HG03097 (cell line): Measurements from ENCODE around the gene CXCR6.
"Not testable (repeated sequence)": the region's sequence is repeated elsewhere in the genome, so short reads cannot be mapped to it uniquely, and the experiment has no call there.

ENCODE experiments used
- ATAC-seq: cut with Tn5 transposase; IDR thresholded peaks from one replicate; pipeline ENCODE4 v1.9.1; 2021; ENCODE audit not compliant: unreplicated experiment, low FRiP score

The CXCR6 gene

DNA sequence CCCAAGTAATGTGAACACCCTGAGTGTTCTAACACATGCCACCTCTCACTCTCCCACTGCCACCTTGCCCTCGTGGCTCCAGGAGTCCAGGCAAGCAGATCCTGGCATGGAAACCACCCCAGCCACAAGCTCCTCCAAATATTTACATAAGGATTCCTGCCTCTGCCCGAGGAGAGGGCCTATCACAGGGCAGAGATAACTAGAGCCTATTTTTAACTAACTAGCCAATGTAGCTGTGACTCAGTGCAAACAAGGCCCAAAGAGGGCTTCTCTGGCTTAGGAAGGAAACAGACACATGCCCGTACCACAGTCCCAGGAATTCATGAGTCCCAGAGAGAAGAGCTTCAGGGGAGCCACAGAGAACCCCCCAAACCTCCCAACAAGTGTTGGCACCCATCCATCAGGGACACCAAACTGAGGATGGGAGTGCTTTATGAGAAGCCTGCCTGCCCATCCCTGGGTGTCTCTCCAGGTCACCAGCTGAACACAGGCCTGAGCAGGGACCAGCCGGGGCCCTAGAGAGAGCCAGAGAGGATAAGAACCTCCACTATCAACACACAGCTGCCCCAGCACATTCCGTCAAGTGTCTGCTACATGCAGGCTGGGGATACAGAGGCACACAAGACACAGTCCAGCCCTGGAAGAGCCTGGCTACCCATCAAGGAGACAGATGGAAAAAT is 43.2 kb downstream of the CXCR6 start:
- ATAC-seq, result no peak

DNA sequence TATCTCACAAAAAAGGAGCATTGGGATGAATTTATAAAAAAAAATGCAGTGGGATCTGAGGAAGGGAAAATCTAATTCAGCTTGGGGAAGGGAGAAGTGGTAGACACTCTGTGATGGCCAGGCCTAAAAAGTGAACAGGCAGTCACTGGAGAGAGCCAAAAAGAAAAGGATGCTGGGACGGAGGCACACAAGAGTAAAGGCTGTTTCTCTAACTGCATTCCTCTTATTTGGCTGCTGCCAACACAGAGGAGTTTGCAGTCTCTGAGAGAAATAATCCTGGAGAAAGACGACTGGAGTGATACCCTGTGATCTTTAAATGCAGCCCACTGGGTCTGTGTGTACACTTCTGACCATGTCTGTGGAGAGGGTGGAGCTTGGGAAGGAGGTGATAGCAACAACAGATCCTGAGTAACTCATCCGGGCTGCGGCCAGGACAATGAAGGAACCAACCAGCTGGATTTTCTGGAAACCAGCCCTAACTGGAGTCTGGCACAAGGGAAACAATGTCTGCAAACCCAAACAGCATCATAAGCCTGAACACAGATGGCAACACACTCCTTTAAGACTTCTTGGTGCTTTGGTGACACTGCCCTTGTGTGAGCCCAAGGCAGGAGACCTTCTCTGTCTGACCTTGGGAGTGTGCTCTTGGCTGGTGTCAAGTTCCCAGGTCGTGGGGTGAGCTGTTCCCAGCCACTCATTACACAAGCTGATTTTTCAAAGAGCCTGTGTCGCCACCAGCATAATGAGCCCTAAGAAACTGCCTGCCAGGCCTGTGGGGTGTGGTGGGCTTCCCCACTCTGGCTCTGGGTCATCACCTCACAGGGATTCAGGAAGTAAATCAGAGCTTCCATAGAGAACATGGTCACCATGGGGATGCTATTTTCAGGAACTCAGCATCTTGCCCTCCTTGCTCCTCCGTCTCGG is 44.4 kb downstream of the CXCR6 start:
- no peak for ATAC-seq

DNA sequence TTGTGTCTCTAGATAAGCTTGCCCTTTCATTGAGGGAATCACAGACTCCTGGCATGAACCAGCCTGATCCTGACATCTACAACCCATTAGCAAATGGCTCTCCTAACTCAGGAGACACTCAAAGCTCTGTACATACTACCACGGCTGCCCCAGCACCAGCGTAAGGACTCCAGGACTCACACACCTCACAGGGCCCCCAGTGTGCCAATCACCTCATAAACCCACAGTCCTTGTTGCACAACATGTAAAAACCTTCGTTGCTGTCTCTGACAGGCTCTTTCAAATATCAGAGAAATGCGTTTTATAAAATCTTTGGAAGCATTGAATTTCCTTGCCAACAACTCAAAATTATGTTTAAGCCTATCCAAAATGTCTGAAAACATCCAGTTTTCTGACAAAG is 45.1 kb downstream of the CXCR6 start:
- ATAC-seq, result no peak

DNA sequence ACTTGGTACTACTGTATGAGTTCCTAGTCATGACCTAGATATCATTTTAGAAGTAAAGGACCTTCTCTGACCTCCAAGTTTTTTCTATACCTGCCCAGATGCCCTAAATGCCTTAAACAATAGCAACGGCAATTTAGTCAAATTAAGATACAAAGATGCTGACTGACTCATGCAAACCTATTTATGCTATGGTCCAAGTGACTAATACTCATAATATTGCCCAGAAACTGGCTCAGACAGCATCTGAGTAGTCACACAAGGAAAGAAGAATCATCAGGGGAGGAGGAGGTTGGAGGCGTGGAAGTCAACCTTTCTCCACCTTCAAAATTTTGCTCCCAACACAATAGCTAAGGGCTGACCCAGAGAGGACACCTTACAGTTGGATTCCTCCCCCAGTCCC is 45.5 kb downstream of the CXCR6 start:
- no peak for ATAC-seq

DNA sequence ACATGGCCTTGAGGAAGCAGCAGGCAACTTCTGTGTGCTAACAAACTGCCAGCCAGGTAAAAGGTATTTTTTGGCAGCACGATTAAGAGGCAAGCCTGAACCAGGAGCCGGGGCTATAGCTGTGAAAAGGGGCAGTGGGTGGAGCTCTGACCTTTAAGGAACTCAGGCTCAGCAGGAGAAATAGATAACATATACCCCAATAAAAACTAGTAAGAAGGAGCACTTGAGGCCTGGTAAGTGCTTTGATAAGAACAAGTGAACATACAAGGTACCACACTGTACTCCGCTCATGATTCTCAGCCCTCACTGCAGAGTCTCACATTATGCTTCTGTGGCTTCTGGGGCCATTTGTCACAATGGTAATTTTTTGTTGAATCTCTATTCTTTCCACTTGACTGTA is 46.9 kb downstream of the CXCR6 start:
- ATAC-seq, result no peak

DNA sequence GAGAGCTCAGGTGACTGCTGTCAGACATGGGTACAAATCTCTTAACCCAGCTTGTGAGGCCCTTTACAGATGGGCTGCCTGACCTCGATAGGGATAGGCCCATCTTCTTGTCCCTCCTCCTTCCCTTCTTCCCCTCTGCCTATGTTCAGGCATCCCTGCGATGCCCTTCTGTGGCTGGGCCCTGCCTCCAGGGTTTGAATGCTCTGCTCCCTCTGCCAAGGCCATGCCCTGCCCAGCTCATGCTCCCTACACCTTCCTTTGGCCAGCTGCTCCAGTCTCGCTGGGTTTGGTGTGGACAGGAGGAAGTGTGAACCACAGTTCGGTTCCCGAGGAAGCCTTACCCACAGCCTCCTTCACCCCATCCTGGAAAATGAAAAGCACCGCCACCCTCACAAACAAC is 48.1 kb downstream of the CXCR6 start:
- no peak for ATAC-seq

DNA sequence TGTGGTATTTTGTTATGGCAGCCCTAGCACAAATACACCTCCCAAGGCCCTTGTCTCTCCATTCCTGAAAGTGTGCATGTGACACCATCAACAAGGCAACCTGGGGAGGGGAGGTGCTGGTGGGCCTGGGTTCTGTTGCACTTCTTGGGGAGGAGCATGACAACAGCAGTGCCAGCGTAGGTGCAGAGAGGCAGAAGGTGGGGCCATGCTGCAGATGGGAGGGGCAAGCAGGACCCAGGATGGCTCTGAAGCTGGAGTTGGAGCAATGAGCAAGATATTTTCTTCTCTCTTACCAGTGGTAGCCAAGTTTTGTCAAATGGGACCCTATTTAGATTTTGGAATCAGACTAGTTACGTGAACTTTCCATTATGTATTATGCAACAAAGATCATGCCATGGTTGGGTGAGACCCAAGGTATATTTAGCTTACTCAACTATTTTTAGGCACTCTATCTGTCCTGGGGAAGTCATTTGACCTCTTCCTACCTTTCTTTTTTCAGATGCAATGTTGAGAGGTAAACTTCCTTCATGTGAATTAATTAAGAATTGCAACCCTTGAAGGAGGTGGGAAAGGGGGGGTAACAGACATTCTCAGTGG is 49.0 kb downstream of the CXCR6 start:
- ATAC-seq, result no peak

DNA sequence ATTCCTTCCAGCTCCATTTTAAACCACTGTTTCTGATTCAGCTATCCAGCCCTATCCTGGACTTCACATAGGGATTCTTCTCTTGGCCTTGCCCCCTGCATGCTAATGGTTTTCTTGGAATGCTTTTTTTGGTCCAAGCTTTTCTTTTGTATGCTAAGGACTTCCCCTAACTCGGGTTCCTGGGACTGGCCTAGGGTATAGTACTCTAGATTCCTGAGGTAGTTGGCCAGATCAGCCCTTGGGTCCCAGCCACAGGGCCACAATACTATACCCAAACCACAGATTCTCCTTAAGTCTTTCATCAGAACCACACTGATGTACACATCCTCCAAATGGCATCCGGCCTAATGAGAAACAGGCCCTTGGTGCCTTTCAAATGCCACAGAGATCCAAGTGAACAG is 49.6 kb downstream of the CXCR6 start:
- ATAC-seq, result no peak

DNA sequence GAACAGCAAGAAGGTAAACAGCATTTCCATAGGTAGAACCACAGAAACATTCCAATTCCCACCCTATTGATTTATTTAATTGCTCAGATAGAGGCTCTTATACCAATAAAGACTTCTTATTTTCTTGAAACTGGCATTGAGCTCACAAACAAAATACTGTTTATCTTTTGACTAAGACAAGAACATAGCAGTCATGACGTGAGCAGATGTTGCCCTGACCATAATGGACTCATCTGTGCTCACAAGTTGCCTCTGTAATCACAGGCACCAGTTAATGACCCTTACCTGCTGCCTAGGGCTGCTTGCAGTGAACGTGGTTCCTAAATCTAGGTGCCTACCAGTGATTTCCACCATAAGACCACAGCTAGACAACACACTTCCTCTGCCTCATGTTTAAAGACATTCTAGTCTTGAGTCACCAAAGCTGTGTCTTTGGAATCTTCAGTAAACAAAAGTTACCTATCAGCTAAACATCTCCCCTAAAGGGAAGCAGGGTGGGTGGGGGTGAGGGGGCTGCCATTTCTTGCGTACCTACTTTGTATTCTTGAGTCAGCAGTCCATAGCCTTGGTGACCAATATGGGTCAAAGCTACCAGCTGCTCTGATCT is 50.3 kb downstream of the CXCR6 start:
- ATAC-seq, result no peak

DNA sequence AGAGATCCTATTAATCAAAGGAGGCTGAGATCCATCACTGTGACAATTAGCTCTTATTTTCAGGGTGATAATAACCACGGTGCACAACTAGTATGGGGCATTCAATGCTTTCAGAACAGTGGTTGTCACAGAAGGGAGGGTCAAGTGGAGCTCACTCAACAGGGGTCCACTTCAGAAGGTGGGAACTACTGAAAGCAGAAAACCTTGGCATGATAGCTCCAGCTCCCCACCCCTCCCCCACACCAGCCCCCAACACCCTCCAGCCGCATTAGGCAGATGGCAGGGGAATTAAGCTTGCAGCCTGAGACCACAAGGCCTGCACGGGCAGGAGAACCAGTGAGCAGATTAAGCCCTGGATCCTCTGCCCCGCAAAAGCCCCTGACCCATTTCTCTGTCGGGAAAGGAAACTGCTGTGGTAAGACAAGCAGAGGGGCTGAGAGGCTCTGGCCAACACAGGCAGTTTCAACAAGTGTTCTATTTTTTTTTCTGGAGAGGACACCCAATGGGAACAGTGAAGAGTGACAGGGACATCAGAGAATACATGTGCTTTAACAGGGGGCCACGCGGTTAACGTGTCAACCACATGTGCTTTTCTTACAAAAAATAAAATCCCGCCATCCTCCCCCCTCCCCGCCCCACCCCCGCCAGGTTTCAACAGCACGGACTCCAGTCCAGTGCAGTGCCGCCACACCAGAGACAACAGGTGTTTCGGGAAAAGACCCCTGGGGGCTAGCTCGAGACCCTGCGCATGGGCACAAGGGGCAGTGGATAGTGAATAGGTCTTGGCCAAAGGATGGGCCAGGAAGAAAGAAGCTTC is 51.4 kb downstream of the CXCR6 start:
- ATAC-seq, result no peak

DNA sequence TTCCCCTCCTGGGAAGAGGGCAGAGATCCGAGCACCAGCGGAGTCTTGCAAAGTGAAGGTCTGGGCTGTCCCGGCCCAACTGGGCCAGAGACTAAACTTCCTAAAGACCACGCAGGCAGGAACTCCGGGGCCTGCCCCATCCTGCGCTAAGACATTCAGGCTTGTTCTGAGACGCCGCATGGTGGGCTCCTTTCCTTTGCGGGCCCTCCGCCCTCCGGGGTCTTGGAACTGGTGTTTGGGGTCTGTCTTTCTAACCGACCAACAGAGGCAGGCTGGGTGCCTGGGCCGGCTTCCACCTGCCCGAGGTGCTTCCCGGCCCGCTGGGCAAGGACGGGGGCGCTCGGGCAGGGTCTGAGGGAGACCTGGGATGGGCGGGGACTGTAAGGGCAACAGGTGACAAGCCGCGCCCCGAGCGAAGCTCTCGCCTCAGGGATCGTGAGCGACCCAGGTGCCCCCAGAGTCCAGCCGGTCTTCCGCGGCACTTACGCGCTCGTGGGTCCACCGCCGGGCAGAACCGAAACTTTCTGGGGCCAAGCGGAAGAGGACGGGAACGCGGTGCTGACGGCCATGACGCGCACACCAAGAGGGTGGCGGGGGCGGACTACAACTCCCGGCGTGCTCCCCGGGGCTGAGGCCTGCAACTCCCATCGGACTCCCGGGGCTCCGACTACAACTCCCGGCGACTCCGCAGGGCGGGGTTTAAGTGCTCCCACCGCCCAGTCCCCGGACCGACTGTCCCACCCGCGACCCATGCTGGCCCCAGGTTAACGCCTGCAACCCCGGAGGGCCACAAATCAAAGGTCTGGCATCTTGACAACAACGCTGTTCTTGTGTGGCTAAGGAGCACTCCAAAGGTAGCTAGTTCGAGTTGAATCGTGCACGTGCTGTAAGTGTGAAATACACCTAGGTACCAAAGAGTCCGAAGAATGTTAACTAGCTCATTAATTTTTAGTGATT is 52.2 kb downstream of the CXCR6 start, which contains the start of gene FYCO1:
FYCO1 (minus strand) TSS at position 589 of the 957 bp plus-strand sequence. CDS start 10,914 bp downstream, outside the sequence.
- ATAC-seq, result peak; percentile 88

- ATAC-seq, result not testable (repeated sequence)
Observed at GRCh38 chr3:45997499-45997898, 54.2 kb downstream of the CXCR6 start.

- no peak for ATAC-seq
Observed at GRCh38 chr3:45997942-45998341, 54.7 kb downstream of the CXCR6 start.
